Dedifferentiated amniotic fluid mesenchymal stem cell (primary cell): ENCODE results near the gene NEMF.
A peak's percentile ranks its signal among the peaks of the same experiment; 100 is the strongest.
"Not testable (repeated sequence)": the region's sequence is repeated elsewhere in the genome, so short reads cannot be mapped to it uniquely, and the experiment has no call there.

Source experiments
- DNase-seq: peaks from one replicate; pipeline ENCODE4 v3.0.0-alpha.2; 2016; ENCODE audit errors: extremely low spot score

Gene NEMF

DNA sequence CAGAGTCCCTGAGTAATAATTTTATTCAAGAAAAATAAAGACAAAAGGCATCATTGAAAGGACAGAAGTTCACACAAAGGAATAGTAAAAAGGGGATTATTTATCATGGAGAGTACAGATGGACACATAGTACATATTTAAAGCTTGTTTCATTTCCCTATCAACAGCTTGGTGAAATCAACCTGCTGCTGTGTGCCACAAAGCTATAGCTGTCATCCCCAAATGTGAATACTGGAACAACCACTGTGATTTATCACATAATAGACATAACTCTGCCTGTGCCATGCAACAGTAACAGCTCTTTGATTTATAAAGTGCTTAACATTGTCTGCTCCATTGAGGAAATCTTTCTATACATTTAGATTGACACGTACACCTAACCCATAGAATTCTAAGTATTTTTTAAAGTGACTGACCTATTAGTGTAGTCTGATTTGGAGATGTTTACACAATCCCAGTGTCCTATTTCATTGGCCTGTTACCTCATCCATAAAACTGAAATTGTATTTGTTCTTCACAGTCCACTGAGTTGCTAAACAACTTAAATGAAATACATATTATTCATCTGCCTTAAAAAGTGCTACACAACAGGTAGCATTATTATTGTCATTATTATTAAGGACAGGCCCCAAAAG lies 3.3 kb downstream of the NEMF start:
- no peak for DNase-seq

DNA sequence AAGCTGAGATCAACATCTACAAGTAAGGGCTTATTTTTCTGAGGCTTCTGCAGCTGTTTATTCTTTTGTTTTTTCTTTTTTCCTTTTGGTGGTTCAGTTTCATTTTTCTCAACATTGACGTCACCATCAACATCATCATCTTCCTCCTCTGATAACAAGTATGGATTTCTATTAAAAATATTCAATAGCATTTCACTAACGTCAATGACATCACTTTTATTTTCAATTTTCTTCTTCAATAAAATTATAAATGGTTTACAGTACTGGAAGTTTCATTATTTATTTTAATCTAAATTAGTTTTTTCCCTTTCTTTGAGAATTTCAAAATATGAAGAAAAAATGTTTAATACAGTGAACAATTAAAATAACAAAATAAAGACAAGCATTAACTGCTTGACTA lies 23.9 kb downstream of the NEMF start:
- DNase-seq, result no peak

DNA sequence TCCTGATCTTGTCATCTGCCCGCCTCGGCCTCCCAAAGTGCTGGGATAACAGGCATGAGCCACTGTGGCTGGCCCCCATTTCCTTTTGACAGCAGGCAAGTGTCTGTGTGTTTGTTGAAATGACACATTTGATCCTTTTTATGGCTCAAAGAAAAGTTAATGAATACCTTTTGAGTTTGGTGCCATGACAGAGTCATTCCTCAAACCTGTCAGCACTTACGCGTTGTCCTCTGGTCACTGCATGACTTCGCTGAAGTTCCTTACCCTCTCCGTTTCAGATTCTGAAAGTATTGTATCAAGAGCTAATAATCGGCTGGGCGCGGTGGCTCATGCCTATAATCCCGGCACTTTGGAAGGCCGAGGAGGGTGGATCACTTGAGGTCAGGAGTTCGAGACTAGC lies 32.4 kb downstream of the NEMF start:
- DNase-seq, result no peak

DNA sequence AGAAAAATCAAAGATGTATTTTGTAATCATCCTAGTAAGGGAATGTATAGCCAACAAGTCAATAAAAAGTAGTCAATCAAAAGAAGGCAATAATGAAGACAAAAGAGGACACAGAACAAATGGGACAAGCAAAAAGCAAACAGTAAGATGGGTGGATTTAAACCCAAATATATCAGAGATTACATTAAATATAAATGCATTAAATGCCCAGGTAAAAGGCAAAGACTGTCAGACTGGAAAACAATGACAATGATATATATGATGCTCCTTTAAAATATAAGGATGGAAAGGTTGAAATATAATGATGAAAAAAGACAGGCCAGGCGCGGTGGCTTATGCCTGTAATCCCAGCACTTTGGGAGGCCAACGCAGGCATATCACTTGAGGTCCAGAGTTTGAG lies 35.7 kb downstream of the NEMF start:
- DNase-seq, result no peak

DNA sequence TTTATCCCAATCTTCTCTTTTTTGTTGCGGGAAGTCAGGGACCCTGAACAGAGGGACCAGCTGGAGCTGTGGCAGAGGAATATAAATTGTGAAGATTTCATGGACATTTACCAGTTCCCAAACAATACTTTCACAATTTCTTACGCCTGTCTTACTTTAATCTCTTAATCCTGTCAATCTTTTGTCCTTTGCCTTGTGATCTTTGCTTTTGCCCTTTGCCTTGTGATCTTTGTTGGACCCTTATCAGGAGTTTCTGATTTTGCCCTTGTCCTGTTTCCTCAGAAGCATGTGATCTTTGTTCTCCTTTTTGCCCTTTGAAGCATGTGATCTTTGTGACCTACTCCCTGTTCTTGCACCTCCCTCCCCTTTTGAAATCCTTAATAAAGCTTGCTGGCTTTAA lies 36.5 kb downstream of the NEMF start:
- not testable (repeated sequence) for DNase-seq

DNA sequence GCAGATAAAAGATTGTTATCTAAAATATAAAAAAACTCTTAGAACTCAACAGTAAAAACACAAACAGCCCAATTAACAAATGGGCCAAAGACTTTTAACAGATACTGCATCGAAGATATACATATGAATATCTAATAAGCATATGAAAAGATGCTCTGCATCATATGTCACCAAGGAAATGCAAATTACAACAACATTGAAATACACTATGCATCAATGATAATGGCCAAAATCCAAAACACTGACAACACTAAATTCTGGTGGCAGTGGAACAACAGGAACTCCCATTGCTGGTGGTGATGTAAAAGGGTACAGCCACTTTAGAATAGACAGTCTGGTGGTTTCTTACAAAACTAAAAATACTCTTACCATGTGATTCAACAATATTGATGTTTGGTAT lies 43.8 kb downstream of the NEMF start:
- DNase-seq, result no peak

DNA sequence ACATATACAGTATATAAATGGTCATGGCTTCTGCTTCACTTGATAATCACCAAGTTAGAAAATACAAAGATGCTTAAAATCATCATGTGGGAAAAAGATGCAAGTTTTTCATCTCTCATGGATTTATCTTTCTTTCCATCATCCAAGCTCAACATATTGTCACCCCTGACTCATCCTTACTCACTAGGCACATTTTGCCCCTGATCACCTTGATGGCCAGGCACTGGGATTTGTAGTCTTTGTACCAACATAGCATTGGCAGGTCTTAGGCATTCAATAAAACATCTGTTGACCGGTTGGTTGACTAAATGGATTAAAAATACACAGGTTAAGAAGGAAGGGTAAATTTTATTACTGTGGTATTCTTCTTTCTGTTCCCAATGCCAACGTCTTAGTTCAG lies 56.6 kb downstream of the NEMF start:
- DNase-seq, result no peak

DNA sequence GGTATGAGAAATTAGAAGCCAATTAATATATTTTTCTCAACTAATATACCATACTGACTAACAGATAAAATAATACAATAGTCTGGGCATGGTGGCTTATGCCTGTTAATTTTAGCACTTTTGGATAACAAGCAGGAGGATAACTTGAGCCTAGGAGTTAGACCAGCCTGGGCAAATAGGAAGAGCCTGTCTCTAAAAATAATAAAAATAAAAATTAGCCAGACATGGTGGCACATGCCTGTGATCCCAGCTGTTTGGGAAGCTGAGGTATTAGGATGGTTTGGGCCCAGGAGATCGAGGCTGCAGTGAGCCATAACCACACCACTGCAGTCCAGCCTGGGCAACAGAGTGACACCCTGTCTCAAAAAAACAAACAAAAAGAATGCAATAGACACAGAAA lies 60.0 kb downstream of the NEMF start:
- DNase-seq, result no peak

DNA sequence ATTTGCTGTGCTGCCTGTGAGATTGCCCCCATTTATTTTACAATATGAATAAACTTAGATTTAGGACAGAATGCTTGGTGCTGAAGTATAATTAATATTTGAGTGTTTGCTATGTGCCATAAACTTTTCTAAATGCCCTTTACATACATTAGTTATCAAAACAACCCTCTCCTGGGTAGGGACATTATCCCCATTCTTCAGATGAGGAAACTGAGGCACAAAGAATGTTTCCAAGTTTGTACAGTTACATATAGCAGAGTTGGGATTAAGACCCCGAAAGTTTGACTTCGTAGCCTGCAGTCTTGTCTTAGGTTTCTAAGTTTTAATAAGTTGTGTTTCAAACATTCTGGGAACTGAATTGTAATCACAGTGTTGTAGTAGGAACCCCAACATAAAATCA lies 66.3 kb downstream of the NEMF start:
- DNase-seq, result no peak

DNA sequence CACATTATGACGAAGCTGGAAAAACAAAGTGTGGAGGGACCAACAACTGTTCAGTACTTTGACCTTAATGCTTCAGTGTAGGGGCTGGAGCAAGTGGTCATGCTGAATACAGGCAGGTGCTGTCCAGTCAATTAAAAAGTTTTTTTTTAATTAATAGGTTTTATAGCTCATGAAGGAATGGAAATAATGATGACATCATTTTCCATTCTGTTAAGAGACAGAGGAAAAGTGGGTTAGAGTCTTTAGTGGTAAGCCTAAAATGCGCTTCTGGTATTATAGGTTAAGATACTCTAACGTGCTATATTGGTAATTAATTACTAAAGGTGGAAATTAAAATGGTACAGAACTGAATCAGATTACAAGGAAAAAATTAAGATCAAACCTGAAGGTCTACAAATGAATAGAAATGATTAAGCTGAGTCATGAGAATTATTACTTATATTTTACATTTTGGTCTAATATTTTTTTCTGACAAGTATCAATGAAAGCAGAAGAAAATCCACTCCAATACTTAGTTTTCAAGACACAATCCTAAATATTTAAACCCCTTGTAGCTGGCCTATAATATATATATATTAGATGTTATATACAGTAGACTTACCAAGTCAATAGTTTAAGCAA lies 69.1 kb downstream of the NEMF start:
- DNase-seq, result no peak

DNA sequence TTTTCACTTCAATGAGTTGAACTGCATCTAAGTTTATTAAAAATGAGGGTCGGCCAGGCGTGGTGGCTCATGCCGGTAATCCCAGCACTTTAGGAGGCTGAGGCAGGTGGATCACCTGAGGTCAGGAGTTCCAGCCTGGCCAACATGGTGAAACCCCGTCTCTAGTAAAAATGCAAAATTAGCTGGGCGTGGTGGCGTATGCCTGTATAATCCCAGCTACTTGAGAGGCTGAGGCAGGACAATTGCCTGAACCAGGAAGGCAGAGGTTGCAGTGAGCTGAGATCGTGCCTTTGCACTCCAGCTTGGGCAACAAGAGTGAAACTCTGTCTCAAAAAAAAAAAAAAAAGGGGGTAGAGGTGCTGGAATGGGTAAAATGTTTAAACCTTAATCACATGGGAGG lies 71.5 kb downstream of the NEMF start:
- DNase-seq, result not testable (repeated sequence)

DNA sequence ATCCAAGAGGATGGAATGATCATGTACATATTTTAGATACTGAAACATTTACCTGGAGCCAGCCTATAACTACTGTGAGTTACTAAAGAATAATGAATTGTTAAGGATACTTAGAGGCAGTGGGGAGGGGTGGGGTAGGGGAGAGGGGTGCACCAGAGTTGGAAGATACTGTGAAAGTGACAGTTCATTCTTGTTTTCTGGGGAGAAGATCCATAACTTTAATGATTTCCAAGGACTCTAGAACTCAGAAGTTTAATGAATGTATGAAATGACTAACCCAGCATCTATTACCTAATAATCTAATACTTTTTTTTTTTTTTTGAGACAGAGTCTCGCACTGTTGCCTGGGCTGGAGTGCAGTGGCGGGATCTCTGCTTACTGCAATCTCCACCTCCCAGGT lies 74.2 kb downstream of the NEMF start:
- no peak for DNase-seq

DNA sequence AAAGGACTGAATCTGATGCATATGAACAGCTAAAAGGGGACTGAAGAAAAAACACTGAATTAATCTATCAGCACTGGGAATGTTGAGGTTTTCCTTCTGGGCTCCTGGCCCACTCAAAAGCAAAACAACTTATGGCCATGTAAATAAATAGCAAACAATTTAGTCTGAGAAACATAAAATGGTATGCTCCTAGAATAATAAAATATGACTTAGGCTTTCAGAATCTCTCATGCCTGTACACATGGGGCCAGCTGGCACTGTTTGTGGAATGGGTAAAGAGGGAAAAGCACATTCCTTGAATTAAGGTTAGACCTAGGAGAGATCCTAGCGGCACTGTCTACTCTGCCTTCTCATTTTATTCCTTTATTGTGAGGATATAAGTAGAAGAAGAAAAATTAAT lies 78.5 kb downstream of the NEMF start:
- DNase-seq, result no peak

DNA sequence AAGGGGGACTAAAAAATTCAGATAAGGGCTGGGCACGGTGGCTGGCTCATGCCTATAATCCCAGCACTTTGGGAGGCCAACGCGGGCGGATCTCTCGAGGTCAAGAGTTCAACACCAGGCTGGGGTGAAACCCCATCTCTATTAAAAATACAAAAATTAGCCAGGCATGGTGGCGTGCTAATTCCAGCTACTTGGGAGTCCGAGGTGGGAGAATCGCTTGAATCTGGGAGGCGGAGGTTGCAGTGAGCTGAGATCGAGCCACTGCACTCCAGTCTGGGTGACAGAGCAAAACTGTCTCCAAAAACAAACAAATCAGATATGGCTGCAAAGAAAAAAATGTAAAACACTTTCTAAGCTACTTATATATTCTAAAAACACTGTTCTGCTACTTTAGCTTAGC lies 80.9 kb downstream of the NEMF start:
- DNase-seq, result not testable (repeated sequence)

DNA sequence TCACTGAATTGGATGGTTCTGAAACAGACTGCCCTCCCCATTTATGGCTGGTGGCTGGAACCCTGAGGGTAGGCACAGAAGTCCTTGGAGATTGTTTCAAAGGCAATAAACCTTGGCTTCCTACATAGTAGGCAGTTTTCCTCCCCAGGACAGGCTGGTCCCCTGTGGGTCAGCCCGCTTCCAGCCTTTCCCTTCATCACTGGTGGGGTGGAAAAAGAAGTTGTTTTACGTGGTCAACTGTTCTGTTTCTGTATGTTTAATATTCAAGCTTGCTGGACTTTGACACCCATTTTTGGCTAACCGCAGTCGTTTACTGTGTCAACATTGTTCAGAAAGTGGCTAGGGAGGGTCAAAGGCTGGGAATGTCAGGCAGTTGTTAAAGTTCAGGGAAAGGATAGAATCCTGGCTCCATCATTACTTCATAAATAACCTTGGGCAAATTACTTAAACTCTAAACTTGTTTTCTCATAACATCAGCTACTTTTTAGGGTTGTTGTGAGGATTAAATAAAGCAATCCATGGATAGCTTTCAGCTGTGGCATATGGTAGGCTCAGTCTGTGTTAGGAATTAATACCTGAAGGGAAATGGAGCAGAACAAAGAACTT lies 82.3 kb downstream of the NEMF start:
- DNase-seq, result no peak

DNA sequence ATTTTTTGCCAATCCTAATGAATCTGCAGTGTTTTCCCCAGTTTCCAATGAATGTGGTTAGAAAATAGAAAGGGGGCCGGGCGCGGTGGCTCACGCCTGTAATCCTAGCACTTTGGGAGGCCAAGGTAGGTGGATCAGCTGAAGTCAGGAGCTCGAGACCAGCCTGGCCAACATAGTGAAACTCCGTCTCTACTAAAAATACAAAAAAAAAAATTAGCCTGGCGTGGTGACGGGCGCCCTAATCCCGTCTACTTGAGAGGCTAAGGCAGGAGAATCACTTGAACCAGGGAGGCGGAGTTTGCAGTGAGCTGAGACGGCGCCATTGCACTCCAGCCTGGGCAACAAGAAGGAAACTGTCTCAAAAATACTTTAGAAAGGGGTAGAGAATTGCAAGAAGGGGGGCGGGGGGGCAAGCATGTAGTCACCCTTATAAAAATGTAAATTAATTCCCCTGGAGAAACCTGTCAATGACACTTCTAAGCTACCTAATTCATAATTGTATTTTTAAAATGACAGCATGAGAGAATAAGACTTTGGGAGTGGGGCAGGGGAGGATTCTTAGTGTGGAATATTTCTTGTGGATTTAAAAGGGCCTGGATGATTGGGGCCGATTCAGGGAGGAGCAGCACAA lies 82.9 kb downstream of the NEMF start:
- no peak for DNase-seq

DNA sequence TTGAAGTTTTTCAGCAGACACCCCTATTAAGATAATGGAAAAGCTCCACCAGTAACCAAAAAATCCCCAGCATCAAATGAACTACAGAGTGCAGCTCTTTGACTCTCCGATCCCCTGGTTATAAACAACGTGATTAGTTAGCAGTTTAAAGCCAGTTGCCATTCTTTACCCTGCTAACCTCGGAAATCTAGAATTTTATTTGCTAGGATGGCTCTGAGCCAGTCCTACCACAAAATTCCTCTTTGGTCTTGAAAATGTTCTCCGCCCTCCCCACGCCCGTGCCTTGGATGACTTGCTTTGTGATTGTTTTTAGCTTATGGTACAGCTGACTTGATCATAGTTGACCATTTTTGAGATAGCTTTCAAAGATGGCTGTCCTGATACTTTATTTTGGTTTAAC lies 83.4 kb downstream of the NEMF start:
- peak; percentile 47 for DNase-seq

DNA sequence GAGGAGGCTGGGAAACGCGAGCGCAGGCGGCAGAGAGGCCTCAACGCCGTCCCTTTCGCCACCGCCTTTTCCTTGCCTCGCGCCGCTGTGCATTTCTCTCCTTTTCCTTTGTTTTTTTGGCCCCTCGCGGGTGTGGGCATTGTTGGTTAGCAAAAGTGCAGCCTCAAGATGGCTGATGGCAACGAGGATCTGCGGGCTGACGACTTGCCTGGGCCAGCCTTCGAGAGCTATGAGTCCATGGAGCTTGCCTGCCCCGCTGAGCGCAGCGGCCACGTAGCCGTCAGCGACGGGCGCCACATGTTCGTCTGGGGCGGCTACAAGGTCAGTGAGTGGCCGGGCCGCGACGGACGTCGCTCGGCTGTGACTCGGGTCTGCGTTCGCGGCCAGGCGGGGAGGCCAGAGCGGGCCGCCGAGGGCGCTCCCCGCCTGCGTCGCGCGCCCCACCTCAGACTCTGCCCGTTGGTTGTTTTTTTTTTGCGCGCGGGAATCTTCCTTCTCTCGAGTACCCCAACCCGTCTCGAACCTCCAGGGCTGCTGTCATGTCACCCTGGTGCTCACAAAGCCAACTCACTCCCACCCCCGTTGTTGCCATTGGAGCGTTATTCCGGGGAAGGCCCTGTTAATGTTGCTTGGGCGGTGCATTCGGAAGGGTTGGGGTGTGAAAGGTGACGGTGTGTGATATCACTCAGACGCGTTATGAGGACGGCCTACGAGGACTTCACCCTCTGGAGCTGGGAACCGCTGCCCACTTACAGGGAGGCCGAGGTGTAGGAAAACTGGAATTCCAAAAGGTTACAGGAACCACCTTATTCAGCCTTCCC lies 84.1 kb downstream of the NEMF start:
- DNase-seq, result no peak

DNA sequence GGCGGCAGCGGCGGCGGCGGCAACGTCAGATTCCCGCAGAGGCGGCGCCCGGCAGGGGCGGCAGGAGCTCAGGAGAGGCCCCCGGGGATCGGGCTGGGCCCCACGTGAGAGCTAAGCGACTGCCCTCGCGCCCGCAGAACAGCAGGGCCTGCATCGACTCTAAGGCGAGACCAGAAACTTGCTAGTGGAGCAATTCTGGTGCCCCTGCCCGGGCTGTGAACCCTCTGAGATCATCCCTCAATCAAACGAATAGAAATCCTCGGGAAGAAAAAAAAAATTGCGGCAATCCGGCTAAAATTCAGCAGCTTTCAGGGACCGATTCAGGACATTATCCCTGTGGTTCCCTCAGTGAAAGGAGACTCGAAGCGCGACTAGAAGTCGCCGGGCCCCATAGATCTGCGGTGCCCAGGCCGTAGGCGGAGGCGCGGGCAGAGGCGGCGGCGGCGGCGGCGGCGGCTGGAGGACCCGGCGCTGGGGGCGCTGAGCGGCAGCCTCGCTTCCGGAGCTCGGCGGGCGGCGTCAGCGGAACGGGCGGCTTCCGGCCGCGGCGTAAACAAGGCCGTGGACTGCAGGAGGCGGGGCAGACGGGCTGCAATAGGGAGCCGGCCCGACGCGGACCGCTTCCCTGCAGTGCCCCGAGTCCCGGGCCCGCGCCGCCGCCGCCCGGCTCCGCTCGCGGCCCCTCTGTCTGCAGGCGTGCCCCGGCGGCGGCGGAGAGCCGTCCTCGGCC lies 84.9 kb downstream of the NEMF start, which contains the start of gene KLHDC2:
Gene KLHDC2, plus strand, starts transcription at position 583 of the 730 bp plus-strand sequence. CDS start 316 bp downstream, outside the sequence.
- DNase-seq, result peak; percentile 81

DNA sequence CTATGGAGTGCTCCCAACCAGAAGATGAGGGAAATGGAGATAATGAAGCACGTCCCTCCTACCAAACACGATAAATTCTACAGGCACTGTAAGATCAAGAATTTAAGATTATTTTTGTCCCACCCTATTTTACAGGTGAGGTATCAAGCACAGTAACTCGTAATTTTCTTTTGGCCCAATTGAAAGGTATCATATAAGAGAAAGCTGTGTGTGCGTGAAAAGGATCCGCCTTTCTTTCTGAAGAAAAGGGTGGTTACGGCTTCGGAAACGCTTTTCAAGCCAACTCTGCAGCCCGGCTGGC lies 85.4 kb downstream of the NEMF start:
- no peak for DNase-seq

DNA sequence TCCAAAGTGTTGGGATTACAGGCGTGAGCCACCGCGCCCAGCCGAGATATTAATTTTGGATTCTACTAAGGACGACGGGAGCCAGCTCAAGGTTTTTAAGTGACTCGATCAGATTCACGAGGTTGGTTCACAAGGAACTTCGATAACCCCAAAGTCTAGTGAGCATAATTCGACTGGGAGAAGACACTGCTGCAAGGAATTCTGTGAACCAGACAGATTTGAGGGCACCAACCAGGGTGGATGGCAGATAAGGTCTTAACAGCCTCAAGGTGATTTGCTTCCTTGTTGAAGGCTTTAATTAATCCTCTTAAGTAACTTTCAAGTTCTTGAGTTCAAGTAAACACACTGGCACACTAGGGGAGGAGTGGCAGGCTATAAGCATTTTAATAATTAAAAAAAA lies 85.7 kb downstream of the NEMF start:
- no peak for DNase-seq
